WTC11 (cell line): ENCODE measurements around the gene RSAD1. TPM values are rescaled to one million over a fixed set of nuclear protein-coding genes. Genes with fewer than 3 reads are reported as not detected.

Source experiments
- ATAC-seq: fragments of 200-7000 bp; cut with Tn5 transposase; 2 replicates; pipeline ENCODE4 v1.10.0; 2021; ENCODE audit warnings: mild to moderate bottlenecking, moderate library complexity
- CTCF ChIA-PET: fragments of 300-600 bp; sonication (Branson Sonifier 250); formaldehyde crosslinking; loops from one replicate; lab custom pipeline; 2021; ENCODE audit warnings: antibody characterized with exemption; lab: Charles Lee
- POLR2A ChIA-PET: fragments of 350-600 bp; sonication (Branson Sonifier 250); formaldehyde crosslinking; loops from one replicate; lab custom pipeline; 2021; ENCODE audit warnings: antibody characterized with exemption; lab: Charles Lee
- DNase-seq: peaks from one replicate; pipeline ENCODE4 v3.0.0; 2021; ENCODE audit warnings: low spot score
- H3K27ac Mint-ChIP-seq: 2 replicates; pipeline ENCODE4 v1.8.0; 2021; ENCODE audit warnings: mixed read lengths
- H3K27me3 Mint-ChIP-seq: 2 replicates; pipeline ENCODE4 v1.8.0; 2021; ENCODE audit warnings: low read depth, mild to moderate bottlenecking, moderate library complexity, mixed read lengths
- H3K36me3 Mint-ChIP-seq: 2 replicates; pipeline ENCODE4 v1.8.0; 2021; ENCODE audit warnings: mixed read lengths
- H3K4me1 Mint-ChIP-seq: 2 replicates; pipeline ENCODE4 v1.8.0; 2022; ENCODE audit warnings: mixed read lengths
- H3K4me3 Mint-ChIP-seq: 2 replicates; pipeline ENCODE4 v1.8.0; 2021; ENCODE audit warnings: mild to moderate bottlenecking, moderate library complexity, mixed read lengths
- H3K9me3 Mint-ChIP-seq: 2 replicates; pipeline ENCODE4 v1.8.0; 2021; ENCODE audit warnings: mixed read lengths
- ATF1 ChIP-seq: sonication (generic); formaldehyde crosslinking; IDR thresholded peaks from 2 replicates; pipeline ENCODE4 v1.8.1; 2023; ENCODE audit warnings: mild to moderate bottlenecking, moderate library complexity, missing genetic modification reagents
- CREM ChIP-seq: sonication (generic); formaldehyde crosslinking; IDR thresholded peaks from 2 replicates; pipeline ENCODE4 v1.8.1; 2022; ENCODE audit warnings: mild to moderate bottlenecking, missing genetic modification reagents, moderate library complexity
- IRF1 ChIP-seq: sonication (generic); formaldehyde crosslinking; IDR thresholded peaks from 2 replicates; pipeline ENCODE4 v1.8.0; 2023; ENCODE audit warnings: missing genetic modification reagents
- KAT7 ChIP-seq: sonication (generic); formaldehyde crosslinking; IDR thresholded peaks from 2 replicates; pipeline ENCODE4 v1.8.1; 2023; ENCODE audit warnings: missing genetic modification reagents, mild to moderate bottlenecking, borderline replicate concordance
- MYBL2 ChIP-seq: sonication (generic); formaldehyde crosslinking; IDR thresholded peaks from 2 replicates; pipeline ENCODE4 v1.8.1; 2023; ENCODE audit warnings: mild to moderate bottlenecking, moderate library complexity, missing genetic modification reagents
- RELA ChIP-seq: sonication (generic); formaldehyde crosslinking; IDR thresholded peaks from 2 replicates; pipeline ENCODE4 v1.8.1; 2022; ENCODE audit warnings: missing genetic modification reagents, mild to moderate bottlenecking, borderline replicate concordance
- SOX15 ChIP-seq: fragments of 250-450 bp; sonication (Bioruptor Pico); IDR thresholded peaks from 2 replicates; pipeline ENCODE4 v1.9.0; 2021; ENCODE audit warnings: mild to moderate bottlenecking
- ZNF512 ChIP-seq: sonication (generic); formaldehyde crosslinking; IDR thresholded peaks from 2 replicates; pipeline ENCODE4 v1.8.1; 2022; ENCODE audit warnings: missing genetic modification reagents, borderline replicate concordance
- total RNA-seq: library from RNA; stranded (reverse); gene quantifications from 3 replicates; pipeline ENCODE4 v1.2.3, GENCODE V29; 2021
- TF ChIP-seq, protein P1 (sequence below): sonication (generic); formaldehyde crosslinking; IDR thresholded peaks from 2 replicates; pipeline ENCODE4 v1.8.1; 2023; ENCODE audit warnings: mild to moderate bottlenecking, missing genetic modification reagents, borderline replicate concordance
- TF ChIP-seq, protein P2 (sequence below): sonication (generic); formaldehyde crosslinking; IDR thresholded peaks from 2 replicates; pipeline ENCODE4 v1.8.0; 2022; ENCODE audit warnings: mild to moderate bottlenecking, missing genetic modification reagents
- TF ChIP-seq, protein P3 (sequence below): sonication (generic); formaldehyde crosslinking; IDR thresholded peaks from 2 replicates; pipeline ENCODE4 v1.8.0; 2023; ENCODE audit warnings: missing genetic modification reagents, mild to moderate bottlenecking, borderline replicate concordance
- TF ChIP-seq, protein P4 (sequence below): fragments of 250-450 bp; sonication (Bioruptor Pico); IDR thresholded peaks from 2 replicates; pipeline ENCODE4 v1.9.0; 2021; ENCODE audit warnings: moderate library complexity, mild to moderate bottlenecking, inconsistent platforms, borderline replicate concordance

RSAD1 gene
- total RNA-seq, 1 experiment from 2014 or later, result 35.1 TPM

DNA sequence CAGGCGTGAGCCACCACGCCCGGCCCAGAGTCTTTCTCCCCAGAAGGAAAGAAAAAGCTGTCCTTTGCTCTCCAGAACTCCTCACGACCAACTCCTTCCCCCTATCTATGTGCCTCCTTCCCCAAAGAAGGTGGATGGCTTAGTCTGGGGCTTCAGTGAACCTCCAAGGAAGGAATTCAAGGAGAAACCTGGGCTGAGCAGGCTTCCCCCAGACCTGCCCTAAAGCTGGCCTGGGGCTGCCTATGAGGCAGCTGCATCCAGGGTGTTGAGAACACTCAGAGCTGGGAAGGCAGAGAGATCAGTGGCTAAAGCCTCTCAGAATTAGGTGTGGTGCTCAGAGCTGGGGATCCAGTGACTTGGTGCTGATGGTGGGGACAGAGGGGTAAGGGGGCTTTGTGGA, 48.9 kb upstream of the RSAD1 start:
- Mint-ChIP-seq H3K36me3 (no peaks in the 10 kb centered on the region), H3K27me3 (peaks cover 9% of the 10 kb centered on the region), H3K4me1 (peaks cover 24% of the 10 kb centered on the region), H3K9me3 (no peaks in the 10 kb centered on the region), H3K27ac (no peak overlapping the region), H3K4me3 (no peak overlapping the region)
- CTCF ChIA-PET, result interaction anchor here (0.8 to 1.0 kb wide), 3 partner anchors 32 to 72 kb away, joined by 3 to 5 read pairs (median 4); partner anchors contain the start of gene LRRC59
- DNase-seq (no peak), ATAC-seq (no peak)
- TF ChIP-seq CREM (no peak), KAT7 (CRISPR knock-in tag) (no peak), ZNF512 (CRISPR knock-in tag) (no peak), SOX15 (CRISPR knock-in tag) (no peak)
- POLR2A ChIA-PET, result no interaction called here

DNA sequence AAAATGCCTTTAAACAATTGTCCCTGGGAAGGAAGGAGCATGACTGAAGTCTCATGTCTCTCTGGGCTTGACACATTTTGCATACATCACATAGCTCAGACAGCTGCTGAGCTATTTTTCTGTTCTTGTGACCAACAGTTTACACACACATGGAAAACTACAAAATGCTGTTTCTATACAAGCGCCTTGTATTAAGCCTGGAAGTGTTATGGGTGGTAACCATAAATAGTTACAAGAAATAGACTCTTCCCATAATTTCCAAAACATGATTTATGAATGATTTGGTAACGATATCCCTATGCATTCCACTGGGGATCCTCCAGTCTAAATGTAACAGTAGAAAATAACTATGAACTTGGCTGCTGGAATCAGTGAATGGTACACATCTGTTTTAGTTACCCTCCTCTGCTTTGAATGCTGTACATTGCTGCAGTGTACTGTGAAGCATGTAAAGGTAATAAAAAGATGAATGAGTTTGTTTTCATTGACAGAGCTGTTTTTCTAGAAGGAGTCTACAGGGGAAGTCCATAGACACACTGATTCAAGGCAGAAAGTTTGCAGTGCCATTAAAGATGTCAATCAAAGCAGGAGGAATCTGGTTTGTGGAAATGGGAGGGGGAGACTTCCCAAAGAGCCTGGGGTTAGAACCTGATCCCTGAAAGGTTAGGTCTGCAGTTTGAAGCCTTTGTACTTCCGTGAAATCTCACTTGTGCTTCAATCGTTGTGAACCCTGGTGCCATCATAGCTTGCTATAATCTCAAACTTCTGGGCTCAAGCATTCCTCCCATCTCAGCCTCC, 47.6 kb upstream of the RSAD1 start:
- Mint-ChIP-seq H3K9me3 (no peaks in the 10 kb centered on the region), H3K27me3 (no peaks in the 10 kb centered on the region), H3K36me3 (no peaks in the 10 kb centered on the region), H3K27ac (no peak overlapping the region), H3K4me3 (no peak overlapping the region), H3K4me1 (peaks cover 22% of the 10 kb centered on the region)
- CTCF ChIA-PET, result interaction anchor here (0.9 to 2.1 kb wide), 3 partner anchors 33 to 69 kb away, joined by 4 to 16 read pairs (median 4); partner anchors contain the start of gene LRRC59
- POLR2A ChIA-PET, result no interaction called here
- ATAC-seq (no peak), DNase-seq (no peak)
- TF ChIP-seq RELA (no peak), ATF1 (CRISPR knock-in tag) (no peak), MYBL2 (CRISPR knock-in tag) (no peak), IRF1 (CRISPR knock-in tag) (no peak)
- TF ChIP-seq, protein P1, sequence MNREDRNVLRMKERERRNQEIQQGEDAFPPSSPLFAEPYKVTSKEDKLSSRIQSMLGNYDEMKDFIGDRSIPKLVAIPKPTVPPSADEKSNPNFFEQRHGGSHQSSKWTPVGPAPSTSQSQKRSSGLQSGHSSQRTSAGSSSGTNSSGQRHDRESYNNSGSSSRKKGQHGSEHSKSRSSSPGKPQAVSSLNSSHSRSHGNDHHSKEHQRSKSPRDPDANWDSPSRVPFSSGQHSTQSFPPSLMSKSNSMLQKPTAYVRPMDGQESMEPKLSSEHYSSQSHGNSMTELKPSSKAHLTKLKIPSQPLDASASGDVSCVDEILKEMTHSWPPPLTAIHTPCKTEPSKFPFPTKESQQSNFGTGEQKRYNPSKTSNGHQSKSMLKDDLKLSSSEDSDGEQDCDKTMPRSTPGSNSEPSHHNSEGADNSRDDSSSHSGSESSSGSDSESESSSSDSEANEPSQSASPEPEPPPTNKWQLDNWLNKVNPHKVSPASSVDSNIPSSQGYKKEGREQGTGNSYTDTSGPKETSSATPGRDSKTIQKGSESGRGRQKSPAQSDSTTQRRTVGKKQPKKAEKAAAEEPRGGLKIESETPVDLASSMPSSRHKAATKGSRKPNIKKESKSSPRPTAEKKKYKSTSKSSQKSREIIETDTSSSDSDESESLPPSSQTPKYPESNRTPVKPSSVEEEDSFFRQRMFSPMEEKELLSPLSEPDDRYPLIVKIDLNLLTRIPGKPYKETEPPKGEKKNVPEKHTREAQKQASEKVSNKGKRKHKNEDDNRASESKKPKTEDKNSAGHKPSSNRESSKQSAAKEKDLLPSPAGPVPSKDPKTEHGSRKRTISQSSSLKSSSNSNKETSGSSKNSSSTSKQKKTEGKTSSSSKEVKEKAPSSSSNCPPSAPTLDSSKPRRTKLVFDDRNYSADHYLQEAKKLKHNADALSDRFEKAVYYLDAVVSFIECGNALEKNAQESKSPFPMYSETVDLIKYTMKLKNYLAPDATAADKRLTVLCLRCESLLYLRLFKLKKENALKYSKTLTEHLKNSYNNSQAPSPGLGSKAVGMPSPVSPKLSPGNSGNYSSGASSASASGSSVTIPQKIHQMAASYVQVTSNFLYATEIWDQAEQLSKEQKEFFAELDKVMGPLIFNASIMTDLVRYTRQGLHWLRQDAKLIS (CRISPR knock-in tag), result no peak
- TF ChIP-seq, protein P2, sequence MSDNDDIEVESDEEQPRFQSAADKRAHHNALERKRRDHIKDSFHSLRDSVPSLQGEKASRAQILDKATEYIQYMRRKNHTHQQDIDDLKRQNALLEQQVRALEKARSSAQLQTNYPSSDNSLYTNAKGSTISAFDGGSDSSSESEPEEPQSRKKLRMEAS (CRISPR knock-in tag), result no peak
- TF ChIP-seq, protein P3, sequence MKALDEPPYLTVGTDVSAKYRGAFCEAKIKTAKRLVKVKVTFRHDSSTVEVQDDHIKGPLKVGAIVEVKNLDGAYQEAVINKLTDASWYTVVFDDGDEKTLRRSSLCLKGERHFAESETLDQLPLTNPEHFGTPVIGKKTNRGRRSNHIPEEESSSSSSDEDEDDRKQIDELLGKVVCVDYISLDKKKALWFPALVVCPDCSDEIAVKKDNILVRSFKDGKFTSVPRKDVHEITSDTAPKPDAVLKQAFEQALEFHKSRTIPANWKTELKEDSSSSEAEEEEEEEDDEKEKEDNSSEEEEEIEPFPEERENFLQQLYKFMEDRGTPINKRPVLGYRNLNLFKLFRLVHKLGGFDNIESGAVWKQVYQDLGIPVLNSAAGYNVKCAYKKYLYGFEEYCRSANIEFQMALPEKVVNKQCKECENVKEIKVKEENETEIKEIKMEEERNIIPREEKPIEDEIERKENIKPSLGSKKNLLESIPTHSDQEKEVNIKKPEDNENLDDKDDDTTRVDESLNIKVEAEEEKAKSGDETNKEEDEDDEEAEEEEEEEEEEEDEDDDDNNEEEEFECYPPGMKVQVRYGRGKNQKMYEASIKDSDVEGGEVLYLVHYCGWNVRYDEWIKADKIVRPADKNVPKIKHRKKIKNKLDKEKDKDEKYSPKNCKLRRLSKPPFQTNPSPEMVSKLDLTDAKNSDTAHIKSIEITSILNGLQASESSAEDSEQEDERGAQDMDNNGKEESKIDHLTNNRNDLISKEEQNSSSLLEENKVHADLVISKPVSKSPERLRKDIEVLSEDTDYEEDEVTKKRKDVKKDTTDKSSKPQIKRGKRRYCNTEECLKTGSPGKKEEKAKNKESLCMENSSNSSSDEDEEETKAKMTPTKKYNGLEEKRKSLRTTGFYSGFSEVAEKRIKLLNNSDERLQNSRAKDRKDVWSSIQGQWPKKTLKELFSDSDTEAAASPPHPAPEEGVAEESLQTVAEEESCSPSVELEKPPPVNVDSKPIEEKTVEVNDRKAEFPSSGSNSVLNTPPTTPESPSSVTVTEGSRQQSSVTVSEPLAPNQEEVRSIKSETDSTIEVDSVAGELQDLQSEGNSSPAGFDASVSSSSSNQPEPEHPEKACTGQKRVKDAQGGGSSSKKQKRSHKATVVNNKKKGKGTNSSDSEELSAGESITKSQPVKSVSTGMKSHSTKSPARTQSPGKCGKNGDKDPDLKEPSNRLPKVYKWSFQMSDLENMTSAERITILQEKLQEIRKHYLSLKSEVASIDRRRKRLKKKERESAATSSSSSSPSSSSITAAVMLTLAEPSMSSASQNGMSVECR (CRISPR knock-in tag), result no peak
- TF ChIP-seq, protein P4, sequence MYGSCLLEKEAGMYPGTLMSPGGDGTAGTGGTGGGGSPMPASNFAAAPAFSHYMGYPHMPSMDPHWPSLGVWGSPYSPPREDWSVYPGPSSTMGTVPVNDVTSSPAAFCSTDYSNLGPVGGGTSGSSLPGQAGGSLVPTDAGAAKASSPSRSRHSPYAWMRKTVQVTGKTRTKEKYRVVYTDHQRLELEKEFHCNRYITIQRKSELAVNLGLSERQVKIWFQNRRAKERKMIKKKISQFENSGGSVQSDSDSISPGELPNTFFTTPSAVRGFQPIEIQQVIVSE (CRISPR knock-in tag), result no peak
